Lower leg skin (tissue), 3 donors: Measurements from ENCODE around the gene CTNNB1.

Experiments
- CTCF ChIP-seq, 3 donors: fragments of 450-650 bp; IDR thresholded peaks; one replicate each; pipeline ENCODE4 v1.5.1; 2016; ENCODE audit warnings: antibody characterized with exemption in 3 of 3, mild to moderate bottlenecking in 3 of 3, moderate library complexity in 2 of 3
- POLR2A ChIP-seq, 2 donors: fragments of 450-650 bp; IDR thresholded peaks; one replicate each; pipeline ENCODE4 v1.6.1; 2016 to 2017; ENCODE audit warnings: antibody characterized with exemption in 2 of 2, mild to moderate bottlenecking in 1 of 2, moderate library complexity in 1 of 2

DNA sequence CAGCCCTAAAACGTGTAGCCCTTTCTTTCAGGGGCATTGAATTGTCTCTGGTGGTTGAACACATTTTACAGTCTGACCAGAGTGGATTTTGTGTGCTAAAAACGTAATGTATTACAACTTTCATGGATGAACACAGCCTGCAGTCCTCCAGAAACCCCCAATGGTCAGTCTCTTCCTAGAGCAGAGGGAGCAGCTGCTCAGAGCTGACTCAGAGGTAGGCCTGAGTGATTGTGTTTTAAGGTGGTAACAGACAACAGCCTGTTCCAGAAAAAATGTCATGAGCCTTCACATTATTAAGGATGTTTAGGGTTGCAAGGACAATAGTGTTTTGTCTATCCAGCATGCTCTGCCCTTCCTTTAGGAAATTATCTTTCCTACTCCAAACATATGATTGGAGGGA is 34.5 kb upstream of the CTNNB1 start:
- no peak for TF ChIP-seq CTCF (IDR thresholded peaks at IDR 0.05)
- TF ChIP-seq POLR2A (IDR thresholded peaks at IDR 0.05), result no peak
